GM18858 (cell line): ENCODE data around the gene PTPRN2.
"Not testable (repeated sequence)": the region's sequence is repeated elsewhere in the genome, so short reads cannot be mapped to it uniquely, and the experiment has no call there.

Source experiments
- ATAC-seq: cut with Tn5 transposase; IDR thresholded peaks from one replicate; pipeline ENCODE4 v1.9.1; 2021; ENCODE audit not compliant: unreplicated experiment

The PTPRN2 gene

GRCh38 chr7:158447151-158447505, 140.5 kb downstream of the PTPRN2 start:
- no peak for ATAC-seq

DNA sequence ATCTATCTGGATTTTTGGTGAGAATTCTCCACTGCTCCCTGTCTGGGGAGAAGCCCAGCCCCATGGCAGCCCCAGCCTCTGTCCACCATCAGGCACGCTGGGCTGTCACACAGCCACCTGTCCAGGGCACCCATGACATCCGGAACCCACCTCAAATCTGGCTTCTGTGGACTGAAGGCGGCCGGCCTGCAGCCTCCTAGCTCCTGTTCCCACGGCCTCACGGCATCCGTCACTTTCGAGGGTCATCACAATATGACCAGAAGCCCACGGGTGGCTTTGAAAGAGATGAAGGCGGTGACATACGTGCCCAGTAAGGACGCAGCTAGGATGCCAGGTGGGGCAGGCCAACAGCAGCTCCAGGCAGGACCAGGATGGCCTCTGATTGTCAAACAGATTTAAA, 140.9 kb downstream of the PTPRN2 start:
- no peak for ATAC-seq

GRCh38 chr7:158446281-158446680, 141.3 kb downstream of the PTPRN2 start:
- ATAC-seq: no peak

DNA sequence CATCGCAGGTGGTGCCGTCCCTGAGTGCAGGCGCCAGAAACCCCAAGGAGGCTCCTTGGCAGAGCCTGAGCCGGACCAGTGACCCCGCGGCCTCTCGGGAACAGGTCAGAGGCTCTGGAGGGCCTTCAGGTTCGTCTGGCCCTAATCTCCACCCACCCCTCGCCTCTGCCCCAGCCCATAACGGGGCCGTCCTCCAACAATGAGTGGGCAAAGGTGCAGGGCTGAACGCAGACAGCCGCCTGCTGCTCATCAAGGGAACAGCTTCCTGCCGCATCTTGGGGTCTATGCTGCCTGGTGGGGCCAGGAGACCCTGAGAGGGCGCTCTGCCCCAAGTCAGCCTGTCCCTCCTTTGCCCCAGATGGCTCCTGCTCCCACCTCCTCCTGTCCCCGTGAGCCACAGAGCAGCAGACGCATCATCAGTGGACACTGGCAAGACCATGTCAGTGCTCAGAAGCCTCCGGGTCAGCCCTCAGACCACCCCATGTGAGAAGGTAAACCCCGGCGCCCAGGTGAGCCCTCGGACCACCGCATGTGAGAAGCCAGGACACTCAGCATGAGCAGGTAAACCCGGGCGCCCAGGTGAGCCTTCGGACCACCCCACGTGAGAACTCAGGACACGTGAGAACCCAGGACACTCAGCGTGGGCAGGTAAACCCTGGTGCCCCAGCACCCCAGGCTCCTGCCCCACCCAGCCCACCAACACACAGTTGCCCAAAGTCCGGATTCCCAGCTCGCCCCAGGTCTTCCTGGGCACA, 142.0 kb downstream of the PTPRN2 start:
- no peak for ATAC-seq

- ATAC-seq: no peak
Observed at GRCh38 chr7:158444501-158445420, 142.9 kb downstream of the PTPRN2 start.

- ATAC-seq: no peak
Observed at GRCh38 chr7:158443688-158444483, 143.7 kb downstream of the PTPRN2 start.

GRCh38 chr7:158443014-158443687, 144.5 kb downstream of the PTPRN2 start:
- no peak for ATAC-seq

DNA sequence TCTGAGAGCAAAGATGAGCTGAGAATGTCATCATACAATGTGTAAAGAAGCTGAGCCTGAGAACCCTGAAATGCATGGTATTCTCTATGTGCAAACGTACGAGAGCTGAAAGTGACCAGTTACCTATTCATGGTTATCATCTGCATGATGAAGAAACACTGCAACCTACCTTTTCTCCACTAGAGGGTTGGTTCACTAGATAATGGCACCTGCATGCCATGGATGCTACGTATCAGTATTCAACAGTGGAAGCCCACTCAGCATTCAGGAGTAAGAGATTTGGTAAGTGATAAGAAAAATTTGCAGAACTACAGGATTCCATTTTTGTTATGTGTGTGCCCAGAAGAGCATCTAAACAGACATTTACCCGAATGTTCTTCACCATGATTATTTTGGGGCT, 145.4 kb downstream of the PTPRN2 start:
- ATAC-seq: no peak

DNA sequence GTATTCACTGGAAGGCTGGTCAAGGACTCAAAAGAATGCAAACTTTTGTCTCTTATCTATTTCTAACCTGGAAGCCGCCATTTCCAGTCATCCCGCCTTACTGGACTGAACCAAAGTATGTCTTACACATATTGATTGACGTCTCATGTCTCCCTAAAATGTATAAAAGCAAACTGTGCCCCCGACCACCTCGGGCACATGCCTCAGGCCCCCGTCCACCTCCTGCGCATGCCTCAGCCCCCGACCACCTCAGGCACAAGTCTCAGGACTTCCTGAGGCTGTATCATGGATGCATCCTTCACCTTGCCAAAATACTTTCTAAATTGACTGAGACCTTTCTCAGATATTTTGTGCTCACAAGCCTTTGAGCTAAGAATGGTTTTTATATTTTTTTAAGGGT, 148.6 kb downstream of the PTPRN2 start:
- no peak for ATAC-seq

DNA sequence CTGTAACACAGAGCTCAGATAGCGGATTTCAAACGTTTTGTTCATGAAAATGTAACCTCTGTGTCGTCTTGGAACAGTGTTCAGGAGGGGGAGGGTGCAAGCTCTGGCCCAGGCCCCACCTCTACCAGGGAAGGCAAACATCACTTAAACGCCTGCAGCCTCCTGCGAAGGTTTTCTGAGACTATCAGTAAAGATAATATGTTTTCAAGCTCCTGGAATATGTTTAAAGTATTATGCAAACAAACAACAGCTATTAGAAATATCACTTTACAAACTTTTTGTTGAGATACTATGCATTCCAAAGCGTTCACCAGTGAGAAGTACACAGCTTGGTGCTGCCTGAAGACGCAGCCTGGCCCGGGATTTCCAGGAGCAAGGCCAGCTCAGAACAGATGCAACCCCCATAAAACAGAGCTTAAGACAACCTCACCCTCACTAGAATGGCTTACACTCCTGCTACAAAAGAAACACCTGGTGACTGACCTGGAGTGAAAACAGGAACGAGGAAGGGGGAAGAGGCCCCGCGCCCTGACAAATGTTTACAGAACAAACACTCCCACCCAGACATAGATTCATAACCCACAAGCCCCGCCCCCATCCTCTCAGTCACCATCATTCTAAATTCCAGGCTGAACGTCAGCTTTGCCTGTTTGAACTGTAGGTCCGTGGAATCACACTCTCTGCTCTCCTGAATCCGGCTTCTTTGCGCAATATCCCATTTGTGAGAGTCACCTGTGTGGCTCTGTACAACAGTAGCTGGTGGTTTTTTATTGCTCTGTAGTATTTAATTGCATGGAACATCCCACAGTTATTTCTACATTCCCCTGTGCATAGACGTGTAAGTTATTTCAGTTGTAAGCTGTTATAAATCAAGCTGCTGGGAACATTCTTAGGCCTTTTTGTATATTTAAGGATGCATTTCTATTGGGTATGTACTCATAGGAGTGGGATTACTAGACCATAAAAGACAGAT, 155.0 kb downstream of the PTPRN2 start:
- no peak for ATAC-seq

DNA sequence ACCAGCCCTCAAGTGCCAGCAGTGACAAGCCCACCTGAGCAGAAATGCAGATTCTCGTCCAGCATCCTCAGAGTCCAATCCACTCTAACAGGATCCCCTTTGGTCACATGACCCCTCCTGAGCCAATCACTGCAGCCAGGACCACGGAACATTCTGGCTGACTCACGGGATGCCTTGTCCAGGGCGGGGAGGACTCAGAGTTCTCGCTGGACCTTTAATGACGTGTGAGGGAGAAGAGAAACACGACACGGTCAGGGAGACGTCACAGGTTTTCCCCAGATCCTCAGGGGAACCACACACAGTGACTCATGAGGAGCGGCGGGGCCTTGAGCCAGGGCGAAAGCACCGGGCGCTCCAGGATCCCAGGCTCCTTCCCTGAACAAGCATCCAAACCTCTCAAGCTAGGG, 155.7 kb downstream of the PTPRN2 start:
- ATAC-seq: no peak

DNA sequence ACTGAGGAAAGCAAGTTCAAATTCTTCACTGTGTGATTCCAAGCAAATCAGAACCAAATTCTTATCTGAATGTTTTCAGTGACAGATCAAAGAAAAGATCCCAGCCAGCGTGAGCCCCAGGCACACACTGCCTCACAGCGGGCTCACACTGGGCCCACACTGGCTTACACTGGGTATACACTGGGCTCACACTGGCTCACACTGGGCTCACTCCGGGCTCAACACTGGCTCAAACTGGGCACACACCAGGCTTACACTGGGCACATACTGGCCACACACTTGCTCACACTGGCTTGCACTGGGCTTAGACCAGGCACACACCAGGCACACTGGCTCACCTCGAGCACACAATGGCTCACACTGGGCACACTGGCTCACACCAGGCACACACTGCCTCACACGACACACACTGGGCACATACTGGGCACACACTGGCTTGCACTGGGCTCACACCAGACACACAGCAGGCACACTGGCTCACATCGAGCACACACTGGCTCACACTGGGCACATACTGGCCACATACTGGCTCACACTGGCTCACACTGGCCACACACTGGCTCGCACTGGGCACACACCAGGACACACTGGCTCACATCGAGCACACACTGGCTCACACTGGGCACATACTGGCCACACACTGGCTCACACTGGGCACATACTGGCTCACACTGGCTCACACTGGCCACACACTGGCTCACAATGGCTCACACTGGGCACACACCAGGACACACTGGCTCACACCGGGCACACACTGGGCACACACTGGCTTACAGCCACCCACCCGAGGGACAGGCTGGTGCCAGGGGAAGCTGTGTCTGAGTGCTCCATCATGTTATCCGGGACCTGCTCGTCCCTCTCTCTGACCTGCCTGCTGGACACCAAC, 156.3 kb downstream of the PTPRN2 start:
- no peak for ATAC-seq

DNA sequence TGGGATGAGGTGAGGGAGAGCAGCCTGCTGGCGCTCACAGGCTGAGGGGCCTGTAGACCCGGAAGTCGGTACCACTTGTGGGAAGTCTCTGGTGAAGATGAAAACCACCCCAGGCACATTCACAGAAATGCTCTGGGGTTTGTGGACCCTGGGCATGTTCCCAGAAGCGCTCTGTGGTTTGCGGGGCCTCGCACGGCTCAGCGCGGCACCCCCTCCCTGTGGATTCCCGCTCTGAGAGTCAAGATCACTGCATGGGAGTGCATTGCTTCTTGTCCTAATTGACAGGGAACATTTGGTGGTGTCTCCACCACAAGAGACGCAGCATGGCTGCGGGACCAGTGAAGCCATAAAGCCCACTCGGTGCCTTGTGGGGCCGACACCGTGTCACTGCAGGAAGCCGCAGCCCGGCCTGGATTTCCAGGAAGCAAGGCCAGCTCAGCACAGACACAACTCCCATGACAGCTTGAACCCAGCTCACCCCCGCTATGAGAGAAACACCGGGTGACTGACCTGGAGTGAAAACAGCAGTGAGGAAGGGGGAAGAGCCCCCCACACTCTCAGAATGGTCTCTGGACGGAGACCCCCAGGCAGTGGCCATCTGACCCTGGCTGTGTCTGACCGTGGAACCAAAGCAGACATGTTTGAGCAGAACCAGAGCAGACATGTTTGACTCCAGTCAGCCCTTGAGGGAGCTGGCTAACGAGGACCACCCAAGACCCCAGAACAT, 157.2 kb downstream of the PTPRN2 start:
- ATAC-seq: no peak

GRCh38 chr7:158428837-158429753, 158.5 kb downstream of the PTPRN2 start:
- no peak for ATAC-seq

DNA sequence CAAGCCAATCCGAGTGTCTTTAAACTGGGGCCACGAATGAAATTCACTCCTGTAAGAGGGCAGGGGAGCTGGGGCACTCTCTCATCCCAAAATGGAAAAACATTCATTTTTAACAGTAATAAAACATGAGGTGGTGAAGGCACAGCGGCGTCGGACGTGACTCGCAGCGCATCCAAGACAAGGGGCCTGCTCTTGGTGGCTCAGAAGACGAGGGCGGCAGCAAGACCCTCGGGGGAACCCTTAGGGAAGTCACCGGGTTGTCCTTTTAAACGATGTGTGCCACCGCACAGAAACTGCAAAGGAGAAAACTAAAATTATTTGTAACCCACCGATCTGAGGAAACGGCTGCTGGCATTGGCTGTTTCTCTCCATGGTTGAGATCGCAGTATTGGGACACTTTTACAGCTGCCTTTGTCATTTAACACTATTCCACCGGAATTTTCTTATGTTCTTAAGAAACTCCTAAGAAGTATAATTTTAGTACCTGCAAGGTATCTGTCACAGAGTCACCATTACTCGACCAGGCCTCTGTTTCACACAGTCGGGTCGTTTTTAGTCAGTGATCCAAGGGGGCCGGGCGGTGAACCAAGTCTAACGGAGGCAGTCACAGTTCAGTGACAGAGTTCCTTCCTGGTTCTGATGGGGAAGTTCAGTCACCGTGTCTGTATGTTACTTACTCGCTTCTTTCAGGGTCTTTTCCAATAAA, 159.3 kb downstream of the PTPRN2 start:
- no peak for ATAC-seq

DNA sequence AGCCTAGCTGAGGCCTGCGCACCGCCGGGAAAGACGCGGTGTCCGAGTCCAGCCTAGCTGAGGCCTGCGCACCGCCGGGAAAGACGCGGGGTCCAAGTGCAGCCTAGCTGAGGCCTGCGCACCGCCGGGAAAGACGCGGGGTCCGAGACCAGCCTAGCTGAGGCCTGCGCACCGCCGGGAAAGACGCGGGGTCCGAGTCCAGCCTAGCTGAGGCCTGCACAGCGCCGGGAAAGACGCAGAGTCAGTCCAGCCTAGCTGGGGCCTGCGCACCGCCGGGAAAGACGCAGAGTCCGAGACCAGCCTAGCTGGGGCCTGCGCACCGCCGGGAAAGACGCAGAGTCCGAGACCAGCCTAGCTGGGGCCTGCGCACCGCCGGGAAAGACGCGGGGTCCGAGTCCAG, 161.9 kb downstream of the PTPRN2 start:
- ATAC-seq: not testable (repeated sequence)
